Measurements from ENCODE around the gene KLF18.

DNA sequence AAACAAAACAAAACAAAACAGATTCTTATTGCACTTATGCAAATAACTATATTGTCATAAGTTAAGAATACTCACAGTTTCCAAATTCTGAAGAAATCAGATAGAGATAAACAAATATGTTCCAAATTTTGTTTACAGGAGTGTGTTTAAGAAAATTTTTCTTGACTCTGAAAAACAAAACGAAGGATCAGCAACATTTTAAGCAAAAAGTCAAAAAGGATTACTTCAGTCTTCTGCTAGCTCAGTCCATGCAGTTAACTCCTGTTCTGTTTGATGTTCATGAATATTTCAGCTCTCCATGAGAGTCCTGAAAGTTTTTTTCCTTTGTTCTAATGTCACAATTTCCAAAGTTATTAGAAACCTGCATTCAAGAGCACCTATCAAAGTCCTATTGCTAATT, 33.2 kb upstream of the KLF18 start:
- TF ChIP-seq, protein P1, sequence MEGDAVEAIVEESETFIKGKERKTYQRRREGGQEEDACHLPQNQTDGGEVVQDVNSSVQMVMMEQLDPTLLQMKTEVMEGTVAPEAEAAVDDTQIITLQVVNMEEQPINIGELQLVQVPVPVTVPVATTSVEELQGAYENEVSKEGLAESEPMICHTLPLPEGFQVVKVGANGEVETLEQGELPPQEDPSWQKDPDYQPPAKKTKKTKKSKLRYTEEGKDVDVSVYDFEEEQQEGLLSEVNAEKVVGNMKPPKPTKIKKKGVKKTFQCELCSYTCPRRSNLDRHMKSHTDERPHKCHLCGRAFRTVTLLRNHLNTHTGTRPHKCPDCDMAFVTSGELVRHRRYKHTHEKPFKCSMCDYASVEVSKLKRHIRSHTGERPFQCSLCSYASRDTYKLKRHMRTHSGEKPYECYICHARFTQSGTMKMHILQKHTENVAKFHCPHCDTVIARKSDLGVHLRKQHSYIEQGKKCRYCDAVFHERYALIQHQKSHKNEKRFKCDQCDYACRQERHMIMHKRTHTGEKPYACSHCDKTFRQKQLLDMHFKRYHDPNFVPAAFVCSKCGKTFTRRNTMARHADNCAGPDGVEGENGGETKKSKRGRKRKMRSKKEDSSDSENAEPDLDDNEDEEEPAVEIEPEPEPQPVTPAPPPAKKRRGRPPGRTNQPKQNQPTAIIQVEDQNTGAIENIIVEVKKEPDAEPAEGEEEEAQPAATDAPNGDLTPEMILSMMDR (IDR thresholded peaks at IDR 0.05 in 4 of 5, conservative IDR thresholded peaks at IDR 0.05 in 1 of 5) = no peak
- no peak for TF ChIP-seq POLR2A (IDR thresholded peaks at IDR 0.05)

All from gastrocnemius medialis (tissue), 4 donors.